HCEC 1CT (cell line): ENCODE measurements around the gene MYLK.
"Not testable (repeated sequence)": the region's sequence is repeated elsewhere in the genome, so short reads cannot be mapped to it uniquely, and the experiment has no call there.

Source experiments
- DNase-seq: peaks from one replicate; pipeline ENCODE4 v3.0.0-alpha.2; 2017

The MYLK gene

GRCh38 chr3:123884203-123884831 lies at the start of gene MYLK:
Gene MYLK, minus strand, starts transcription at chr3:123884332. Its CDS starts 90,491 bp downstream, at chr3:123793841.
- DNase-seq: peak; percentile 87

- no peak for DNase-seq
Measured at GRCh38 chr3:123930445-123930844, 46.3 kb upstream of the MYLK start.

- DNase-seq: no peak
Measured at GRCh38 chr3:123929325-123929724, 45.2 kb upstream of the MYLK start.

GRCh38 chr3:123926396-123926795 lies 42.3 kb upstream of the MYLK start:
- DNase-seq: no peak

- no peak for DNase-seq
Measured at GRCh38 chr3:123920868-123921267, 36.7 kb upstream of the MYLK start.

GRCh38 chr3:123920383-123920782 lies 36.3 kb upstream of the MYLK start:
- no peak for DNase-seq

GRCh38 chr3:123919353-123919752 lies 35.2 kb upstream of the MYLK start:
- no peak for DNase-seq

- no peak for DNase-seq
Measured at GRCh38 chr3:123914829-123915228, 30.7 kb upstream of the MYLK start.

- DNase-seq: no peak
Measured at GRCh38 chr3:123909785-123910184, 25.7 kb upstream of the MYLK start.

- DNase-seq: no peak
Measured at GRCh38 chr3:123907720-123908119, 23.6 kb upstream of the MYLK start.

- DNase-seq: no peak
Measured at GRCh38 chr3:123899300-123899865, 15.3 kb upstream of the MYLK start.

- no peak for DNase-seq
Measured at GRCh38 chr3:123893012-123893411, 8.9 kb upstream of the MYLK start.

GRCh38 chr3:123892195-123892594 lies 8.1 kb upstream of the MYLK start:
- DNase-seq: no peak

GRCh38 chr3:123890991-123891390 lies 6.9 kb upstream of the MYLK start:
- DNase-seq: not testable (repeated sequence)

GRCh38 chr3:123890162-123890561 lies 6.0 kb upstream of the MYLK start:
- DNase-seq: not testable (repeated sequence)

GRCh38 chr3:123884993-123885392 lies 861 bp upstream of the MYLK start:
- DNase-seq: no peak

- peak; percentile 10 for DNase-seq
Measured at GRCh38 chr3:123883701-123884202, 380 bp downstream of the MYLK start.

GRCh38 chr3:123883111-123883510 lies 1.0 kb downstream of the MYLK start:
- DNase-seq: no peak

GRCh38 chr3:123881771-123882170 lies 2.4 kb downstream of the MYLK start:
- no peak for DNase-seq

GRCh38 chr3:123880998-123881561 lies 3.1 kb downstream of the MYLK start:
- peak; percentile 55 for DNase-seq

GRCh38 chr3:123878807-123879206 lies 5.3 kb downstream of the MYLK start:
- no peak for DNase-seq

- no peak for DNase-seq
Measured at GRCh38 chr3:123877965-123878364, 6.2 kb downstream of the MYLK start.

- no peak for DNase-seq
Measured at GRCh38 chr3:123877466-123877865, 6.7 kb downstream of the MYLK start.

- DNase-seq: no peak
Measured at GRCh38 chr3:123876858-123877257, 7.3 kb downstream of the MYLK start.
